ENCODE measurements around the gene TNNI2.

TNNI2 gene

DNA sequence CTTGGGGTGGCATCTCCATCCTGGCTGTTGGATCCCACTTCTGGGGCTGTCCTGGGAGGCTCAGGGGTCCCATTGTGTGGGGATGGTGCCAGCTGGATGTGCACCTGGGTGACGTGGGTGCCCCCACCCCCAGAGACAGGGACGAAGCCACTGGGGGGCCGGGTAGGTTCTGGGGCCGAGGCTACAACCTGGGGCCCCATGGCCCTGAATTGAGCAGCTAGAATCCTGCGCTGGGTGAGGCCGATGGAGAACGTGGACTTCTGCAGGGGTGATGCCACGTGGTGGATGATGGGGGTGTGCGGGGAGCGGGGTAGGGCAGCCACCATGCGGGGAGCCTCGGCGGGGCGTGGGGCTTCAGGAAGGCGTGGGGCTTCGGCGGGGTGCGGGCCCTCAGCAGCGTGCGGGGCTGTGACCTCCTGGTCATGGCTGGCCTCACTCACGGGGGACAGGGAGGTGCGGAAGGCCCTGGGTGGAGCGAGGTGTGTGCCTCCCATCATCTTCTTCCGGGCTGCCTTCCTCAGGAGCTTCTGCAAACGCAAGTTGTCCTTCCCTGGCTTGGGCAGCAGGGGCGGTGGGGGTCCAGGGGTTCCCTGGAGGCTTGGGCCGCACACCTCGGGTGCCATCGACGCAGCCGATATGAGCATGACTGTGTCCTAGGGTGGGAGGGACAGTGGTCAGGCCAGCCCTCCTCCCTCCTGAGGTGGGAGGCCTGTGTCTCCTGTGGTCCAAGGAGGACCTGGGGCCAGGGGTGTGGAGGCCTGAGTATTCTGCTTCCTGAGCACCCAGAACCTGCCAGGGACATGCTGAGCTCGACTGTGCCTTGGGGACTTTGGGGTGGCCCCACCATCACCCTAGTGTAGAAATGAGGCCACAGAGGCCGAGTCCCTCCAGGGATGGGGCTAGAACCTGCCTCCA is 51.4 kb downstream of the TNNI2 start:
- no peak for DNase-seq

All from CD4-positive, alpha-beta T cell treated with Interleukin-12 subunit alpha and Interleukin-12 subunit beta, for 1 hour (primary cell).